MV-4-11 (cell line): Measurements from ENCODE around the gene NEXN.
"Not testable (repeated sequence)": the region's sequence is repeated elsewhere in the genome, so short reads cannot be mapped to it uniquely, and the experiment has no call there.

ENCODE experiments used
- DNase-seq: peaks from one replicate; lab custom pipeline; 2025; lab: John Stamatoyannopoulos, UW

NEXN gene

GRCh38 chr1:77906019-77906545 is 17.7 kb downstream of the NEXN start:
- peak; percentile 52 for DNase-seq

GRCh38 chr1:77906624-77907023 is 18.2 kb downstream of the NEXN start:
- no peak for DNase-seq

- DNase-seq, result no peak
Observed at GRCh38 chr1:77910116-77910515, 21.7 kb downstream of the NEXN start.

- DNase-seq, result not testable (repeated sequence)
Observed at GRCh38 chr1:77918918-77919317, 30.5 kb downstream of the NEXN start.

GRCh38 chr1:77925518-77925917 is 37.1 kb downstream of the NEXN start:
- DNase-seq, result no peak

- no peak for DNase-seq
Observed at GRCh38 chr1:77925956-77926355, 37.5 kb downstream of the NEXN start.

GRCh38 chr1:77926561-77927357 is 38.3 kb downstream of the NEXN start:
- peak; percentile 88 for DNase-seq

GRCh38 chr1:77927414-77927813 is 39.0 kb downstream of the NEXN start:
- peak; percentile 10 for DNase-seq

GRCh38 chr1:77929806-77930205 is 41.4 kb downstream of the NEXN start:
- no peak for DNase-seq

GRCh38 chr1:77938651-77939050 is 50.2 kb downstream of the NEXN start:
- DNase-seq, result no peak

- DNase-seq, result no peak
Observed at GRCh38 chr1:77940921-77941570, 52.6 kb downstream of the NEXN start.

GRCh38 chr1:77942400-77943140 is 54.1 kb downstream of the NEXN start:
- no peak for DNase-seq

GRCh38 chr1:77945345-77945744 is 56.9 kb downstream of the NEXN start:
- no peak for DNase-seq

GRCh38 chr1:77948841-77949424 is 60.5 kb downstream of the NEXN start:
- DNase-seq, result no peak

GRCh38 chr1:77950873-77951272 is 62.4 kb downstream of the NEXN start:
- DNase-seq, result peak; percentile 63

GRCh38 chr1:77951328-77951727 is 62.9 kb downstream of the NEXN start:
- no peak for DNase-seq

GRCh38 chr1:77953907-77954306 is 65.5 kb downstream of the NEXN start:
- no peak for DNase-seq

- DNase-seq, result no peak
Observed at GRCh38 chr1:77954521-77954920, 66.1 kb downstream of the NEXN start.

- DNase-seq, result no peak
Observed at GRCh38 chr1:77955709-77956108, 67.3 kb downstream of the NEXN start.

GRCh38 chr1:77956464-77956863 is 68.0 kb downstream of the NEXN start:
- DNase-seq, result no peak

- no peak for DNase-seq
Observed at GRCh38 chr1:77958391-77958790, 70.0 kb downstream of the NEXN start.

GRCh38 chr1:77958850-77959249 is 70.4 kb downstream of the NEXN start:
- DNase-seq, result no peak
